Adipocyte (in vitro differentiated cells): ENCODE data around the gene ACAD8.
A peak's percentile ranks its signal among the peaks of the same experiment; 100 is the strongest.
"Not testable (repeated sequence)": the region's sequence is repeated elsewhere in the genome, so short reads cannot be mapped to it uniquely, and the experiment has no call there.

Experiments used
- DNase-seq: peaks from one replicate; pipeline ENCODE4 v3.0.0-alpha.2; 2015; ENCODE audit warnings: low read depth
- H3K27me3 ChIP-seq: replicated peaks from 2 replicates; pipeline ENCODE4 v1.7.0; 2013; ENCODE audit warnings: mild to moderate bottlenecking, low read length, moderate library complexity; ENCODE audit not compliant: control insufficient read depth, insufficient read depth
- H3K36me3 ChIP-seq: 2 replicates; pipeline ENCODE4 v1.7.0; 2013; ENCODE audit warnings: low read length, mild to moderate bottlenecking, moderate library complexity; ENCODE audit not compliant: control insufficient read depth, insufficient read depth, severe bottlenecking
- H3K4me1 ChIP-seq: 2 replicates; pipeline ENCODE4 v1.7.0; 2013; ENCODE audit warnings: mild to moderate bottlenecking, low read length, moderate library complexity; ENCODE audit not compliant: control insufficient read depth, insufficient read depth
- H3K4me3 ChIP-seq: 2 replicates; pipeline ENCODE4 v1.7.0; 2013; ENCODE audit warnings: mild to moderate bottlenecking, low read length, moderate library complexity
- H3K9ac ChIP-seq: 2 replicates; pipeline ENCODE4 v1.7.0; 2013; ENCODE audit warnings: mild to moderate bottlenecking, low read length, moderate library complexity
- H3K9me3 ChIP-seq: 2 replicates; pipeline ENCODE4 v1.7.0; 2013; ENCODE audit warnings: mild to moderate bottlenecking, low read length, moderate library complexity; ENCODE audit not compliant: control insufficient read depth

Gene ACAD8

GRCh38 chr11:134243913-134244312 is 9.5 kb upstream of the ACAD8 start:
- Histone ChIP-seq H3K9ac (no peak overlapping the region), H3K36me3 (peaks cover 99% of the 10 kb centered on the region), H3K27me3 (no peaks in the 10 kb centered on the region), H3K4me3 (no peak overlapping the region), H3K9me3 (no peaks in the 10 kb centered on the region), H3K4me1 (no peaks in the 10 kb centered on the region)
- DNase-seq, result no peak

GRCh38 chr11:134244593-134244992 is 8.8 kb upstream of the ACAD8 start:
- H3K4me3 ChIP-seq, result no peak overlapping the region
- H3K9ac ChIP-seq, result no peak overlapping the region
- H3K27me3 ChIP-seq, result no peaks in the 10 kb centered on the region
- peak; percentile 29 for DNase-seq
- H3K4me1 ChIP-seq, result peaks cover under 1% of the 10 kb centered on the region
- H3K36me3 ChIP-seq, result peaks cover 99% of the 10 kb centered on the region
- H3K9me3 ChIP-seq, result no peaks in the 10 kb centered on the region

GRCh38 chr11:134245434-134245833 is 7.9 kb upstream of the ACAD8 start:
- Histone ChIP-seq H3K27me3 (no peaks in the 10 kb centered on the region), H3K9me3 (no peaks in the 10 kb centered on the region), H3K36me3 (peaks cover 99% of the 10 kb centered on the region), H3K9ac (no peak overlapping the region), H3K4me1 (peaks cover 8% of the 10 kb centered on the region), H3K4me3 (no peak overlapping the region)
- no peak for DNase-seq

GRCh38 chr11:134246100-134246499 is 7.3 kb upstream of the ACAD8 start:
- H3K4me1 ChIP-seq, result peaks cover 12% of the 10 kb centered on the region
- no peaks in the 10 kb centered on the region for H3K9me3 ChIP-seq
- H3K36me3 ChIP-seq, result peaks cover 93% of the 10 kb centered on the region
- no peak for DNase-seq
- H3K27me3 ChIP-seq, result no peaks in the 10 kb centered on the region
- H3K4me3 ChIP-seq, result no peak overlapping the region
- no peak overlapping the region for H3K9ac ChIP-seq

GRCh38 chr11:134246678-134247077 is 6.7 kb upstream of the ACAD8 start:
- peaks cover 18% of the 10 kb centered on the region for H3K4me1 ChIP-seq

GRCh38 chr11:134248910-134249480 is 4.4 kb upstream of the ACAD8 start:
- H3K27me3 ChIP-seq, result no peaks in the 10 kb centered on the region
- H3K9me3 ChIP-seq, result no peaks in the 10 kb centered on the region
- no peak overlapping the region for H3K4me3 ChIP-seq
- H3K9ac ChIP-seq, result no peak overlapping the region
- H3K4me1 ChIP-seq, result peaks cover 26% of the 10 kb centered on the region
- no peak for DNase-seq
- peaks cover 65% of the 10 kb centered on the region for H3K36me3 ChIP-seq

More at GRCh38 chr11:134246678-134247077, 6.7 kb upstream of the ACAD8 start:
- Histone ChIP-seq H3K9me3 (no peaks in the 10 kb centered on the region), H3K36me3 (peaks cover 87% of the 10 kb centered on the region), H3K27me3 (no peaks in the 10 kb centered on the region), H3K4me3 (no peak overlapping the region), H3K9ac (no peak overlapping the region)
- DNase-seq, result no peak

GRCh38 chr11:134250246-134250645 is 3.1 kb upstream of the ACAD8 start:
- Histone ChIP-seq H3K9me3 (no peaks in the 10 kb centered on the region), H3K36me3 (peaks cover 52% of the 10 kb centered on the region), H3K27me3 (no peaks in the 10 kb centered on the region), H3K9ac (peak overlapping the region; percentile 60), H3K4me1 (peaks cover 34% of the 10 kb centered on the region), H3K4me3 (no peak overlapping the region)
- no peak for DNase-seq

- Histone ChIP-seq H3K9ac (peak overlapping the region; percentile 60), H3K4me3 (peak overlapping the region; percentile 55), H3K36me3 (peaks cover 48% of the 10 kb centered on the region), H3K27me3 (no peaks in the 10 kb centered on the region), H3K4me1 (peaks cover 34% of the 10 kb centered on the region), H3K9me3 (no peaks in the 10 kb centered on the region)
- DNase-seq, result no peak
Measured at GRCh38 chr11:134250675-134251074, 2.7 kb upstream of the ACAD8 start.

- peak; percentile 76 for DNase-seq
Measured at GRCh38 chr11:134252346-134253187, 801 bp upstream of the ACAD8 start.

GRCh38 chr11:134254433-134255183 is 1.2 kb downstream of the ACAD8 start:
- no peaks in the 10 kb centered on the region for H3K27me3 ChIP-seq
- no peak for DNase-seq
- H3K36me3 ChIP-seq, result peaks cover 30% of the 10 kb centered on the region
- H3K4me3 ChIP-seq, result peak overlapping the region; percentile 97
- H3K4me1 ChIP-seq, result peaks cover 39% of the 10 kb centered on the region
- no peaks in the 10 kb centered on the region for H3K9me3 ChIP-seq
- H3K9ac ChIP-seq, result peak overlapping the region; percentile 89

More at GRCh38 chr11:134252346-134253187, 801 bp upstream of the ACAD8 start:
- Histone ChIP-seq H3K9ac (peak overlapping the region; percentile 89), H3K36me3 (peaks cover 34% of the 10 kb centered on the region), H3K9me3 (no peaks in the 10 kb centered on the region), H3K4me3 (peak overlapping the region; percentile 97), H3K4me1 (peaks cover 39% of the 10 kb centered on the region), H3K27me3 (no peaks in the 10 kb centered on the region)

GRCh38 chr11:134255184-134255561 is 1.8 kb downstream of the ACAD8 start:
- not testable (repeated sequence) for DNase-seq, H3K9ac ChIP-seq, H3K27me3 ChIP-seq, H3K9me3 ChIP-seq, H3K4me3 ChIP-seq
- Histone ChIP-seq H3K36me3 (peaks cover 30% of the 10 kb centered on the region), H3K4me1 (peaks cover 33% of the 10 kb centered on the region)
